Activated CD8-positive, alpha-beta T cell treated with anti-CD3 and anti-CD28 coated beads for 36 hours (primary cell): ENCODE results near the gene SLC26A6. TPM values are rescaled to one million over a fixed set of nuclear protein-coding genes. Genes with fewer than 3 reads are reported as not detected.

Source experiments
- ATAC-seq: fragments of 200-7000 bp; cut with Tn5 transposase; one replicate; pipeline ENCODE4 v1.10.0; 2021; ENCODE audit warnings: mild to moderate bottlenecking, moderate library complexity
- CTCF ChIA-PET: fragments of 350-600 bp; sonication (Branson Sonifier 250); formaldehyde crosslinking; loops from one replicate; lab custom pipeline; 2021; ENCODE audit warnings: antibody characterized with exemption; lab: Charles Lee
- POLR2A ChIA-PET: fragments of 350-600 bp; sonication (Branson Sonifier 250); formaldehyde crosslinking; loops from one replicate; lab custom pipeline; 2021; ENCODE audit warnings: antibody characterized with exemption; lab: Charles Lee
- DNase-seq: peaks from one replicate; pipeline ENCODE4 v3.0.0-alpha.2; 2020
- H3K27ac Mint-ChIP-seq: one replicate; pipeline ENCODE4 v1.8.0; 2021; ENCODE audit warnings: mild to moderate bottlenecking, mixed read lengths
- H3K27me3 Mint-ChIP-seq: one replicate; pipeline ENCODE4 v1.8.0; 2021; ENCODE audit warnings: mixed read lengths
- H3K36me3 Mint-ChIP-seq: one replicate; pipeline ENCODE4 v1.8.0; 2021; ENCODE audit warnings: low read depth, mixed read lengths
- H3K4me1 Mint-ChIP-seq: one replicate; pipeline ENCODE4 v1.8.0; 2021; ENCODE audit warnings: low read depth, mixed read lengths
- H3K4me3 Mint-ChIP-seq: one replicate; pipeline ENCODE4 v1.8.0; 2021; ENCODE audit warnings: mild to moderate bottlenecking, moderate library complexity, mixed read lengths
- H3K9me3 Mint-ChIP-seq: one replicate; pipeline ENCODE4 v1.8.0; 2021; ENCODE audit warnings: mixed read lengths
- CTCF ChIP-seq: fragments of 200-600 bp; IDR thresholded peaks from one replicate; pipeline ENCODE4 v1.8.0; 2022; ENCODE audit warnings: antibody characterized with exemption, mild to moderate bottlenecking
- intact Hi-C: fragments of 100-400 bp; cut with micrococcal nuclease; formaldehyde crosslinking; loops from one replicate; pipeline ENCODE4 v1.10.0; 2022
- total RNA-seq, 2 experiments: library from RNA; stranded (reverse); gene quantifications; one replicate each; pipeline ENCODE4 v1.2.3, GENCODE V29; 2021

Gene SLC26A6
- total RNA-seq, 2 experiments from 2014 or later = 41.3 to 45.0 TPM

GRCh38 chr3:48617559-48617958, 17.7 kb downstream of the SLC26A6 start:
- Mint-ChIP-seq H3K27me3 (no peaks in the 10 kb centered on the region), H3K27ac (no peak overlapping the region), H3K4me1 (peaks cover 14% of the 10 kb centered on the region), H3K36me3 (peaks cover 22% of the 10 kb centered on the region), H3K4me3 (no peak overlapping the region), H3K9me3 (peaks cover 15% of the 10 kb centered on the region)
- ChIA-PET CTCF (interaction anchor here (1.8 kb wide), 1 partner anchor 18 kb away, joined by 7 read pairs; the partner anchor contains the start of gene SLC26A6), POLR2A (no interaction called here)
- intact Hi-C loops = no loop called here
- DNase-seq (no peak), ATAC-seq (no peak)
- no peak for TF ChIP-seq CTCF

- TF ChIP-seq CTCF = no peak
- H3K4me1 Mint-ChIP-seq = peaks cover 14% of the 10 kb centered on the region
- DNase-seq (peak; percentile 34), ATAC-seq (peak; percentile 45)
- H3K27ac Mint-ChIP-seq = peak overlapping the region; percentile 93
- peaks cover 15% of the 10 kb centered on the region for H3K9me3 Mint-ChIP-seq
- peaks cover 18% of the 10 kb centered on the region for H3K36me3 Mint-ChIP-seq
- H3K27me3 Mint-ChIP-seq = no peaks in the 10 kb centered on the region
- CTCF ChIA-PET = interaction anchor here (1.7 to 2.9 kb wide), 2 partner anchors 21 to 42 kb away, joined by 5 to 13 read pairs; partner anchors contain the start of gene SLC26A6
- POLR2A ChIA-PET = interaction anchor here (0.7 to 1.3 kb wide), 3 partner anchors 8 to 32 kb away, joined by 3 read pairs; no protein-coding TSS in a partner anchor
- H3K4me3 Mint-ChIP-seq = peak overlapping the region; percentile 10
- intact Hi-C loops = no loop called here
Observed at GRCh38 chr3:48614044-48614443, 21.2 kb downstream of the SLC26A6 start.

GRCh38 chr3:48612309-48612708, 23.0 kb downstream of the SLC26A6 start:
- Mint-ChIP-seq H3K36me3 (peaks cover 25% of the 10 kb centered on the region), H3K9me3 (peaks cover 3% of the 10 kb centered on the region), H3K4me1 (peaks cover 25% of the 10 kb centered on the region), H3K27me3 (no peaks in the 10 kb centered on the region), H3K27ac (peak overlapping the region; percentile 66), H3K4me3 (no peak overlapping the region)
- intact Hi-C loops = no loop called here
- DNase-seq (no peak), ATAC-seq (no peak)
- POLR2A ChIA-PET = interaction anchor here (0.6 to 1.4 kb wide), 4 partner anchors 10 to 62 kb away, joined by 3 to 5 read pairs (median 3); no protein-coding TSS in a partner anchor
- CTCF ChIA-PET = interaction anchor here (1.3 to 2.9 kb wide), 3 partner anchors 10 to 44 kb away, joined by 3 to 13 read pairs (median 5); partner anchors contain the start of genes SLC26A6 and TMEM89
- no peak for TF ChIP-seq CTCF

- H3K4me1 Mint-ChIP-seq = peaks cover 21% of the 10 kb centered on the region
- intact Hi-C loops = no loop called here
- peak; percentile 94 for DNase-seq
- POLR2A ChIA-PET = interaction anchor here (0.6 to 2.3 kb wide), 4 partner anchors 12 to 79 kb away, joined by 3 to 9 read pairs (median 4); partner anchors contain the start of gene SLC26A6
- peak within 1 kb of the TSS; percentile 94 for H3K27ac Mint-ChIP-seq
- H3K36me3 Mint-ChIP-seq = peaks cover 32% of the 10 kb centered on the region
- H3K27me3 Mint-ChIP-seq = no peaks in the 10 kb centered on the region
- CTCF ChIA-PET = interaction anchor here (1.0 to 1.3 kb wide), 4 partner anchors 14 to 173 kb away, joined by 3 to 5 read pairs (median 4); partner anchors contain the start of gene SLC26A6
- H3K9me3 Mint-ChIP-seq = no peaks in the 10 kb centered on the region
- ATAC-seq = peak; percentile 98
- TF ChIP-seq CTCF = peak; percentile 94
- peak within 1 kb of the TSS; percentile 89 for H3K4me3 Mint-ChIP-seq
Observed at GRCh38 chr3:48609088-48610005, 25.9 kb downstream of the SLC26A6 start, which contains the start of gene UQCRC1. UQCRC1 (minus strand) TSS chr3:48609646; CDS start chr3:48609620, 26 bp downstream.
